ENCODE measurements around the gene ELAVL4. TPM values are rescaled to one million over a fixed set of nuclear protein-coding genes. Genes with fewer than 3 reads are reported as not detected.

Gene ELAVL4
- total RNA-seq, 1 experiment from 2014 or later = not detected

DNA sequence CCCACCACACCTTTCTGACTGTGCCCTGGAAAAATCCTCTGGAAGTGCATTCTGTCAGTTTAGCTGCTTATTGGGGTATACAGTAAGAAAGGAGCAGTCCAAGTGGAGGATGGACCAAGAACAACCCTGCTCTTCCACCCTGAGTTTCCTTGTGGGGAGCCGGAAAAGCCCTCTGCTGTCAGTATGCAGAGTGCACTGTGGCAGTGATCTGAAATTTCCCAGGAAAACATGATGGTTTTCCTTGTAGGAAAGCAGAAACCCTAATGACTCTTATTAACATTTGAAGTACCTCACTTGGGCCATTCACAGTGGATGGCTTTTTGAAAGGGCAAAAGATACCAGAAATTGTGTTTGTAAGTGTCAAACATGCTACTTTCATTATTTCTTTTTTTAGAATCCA lies 20.5 kb downstream of the ELAVL4 start:
- intact Hi-C loops (cut with micrococcal nuclease; ENCODE audit: unreplicated experiment) = no loop called here
- TF ChIP-seq, protein P1, sequence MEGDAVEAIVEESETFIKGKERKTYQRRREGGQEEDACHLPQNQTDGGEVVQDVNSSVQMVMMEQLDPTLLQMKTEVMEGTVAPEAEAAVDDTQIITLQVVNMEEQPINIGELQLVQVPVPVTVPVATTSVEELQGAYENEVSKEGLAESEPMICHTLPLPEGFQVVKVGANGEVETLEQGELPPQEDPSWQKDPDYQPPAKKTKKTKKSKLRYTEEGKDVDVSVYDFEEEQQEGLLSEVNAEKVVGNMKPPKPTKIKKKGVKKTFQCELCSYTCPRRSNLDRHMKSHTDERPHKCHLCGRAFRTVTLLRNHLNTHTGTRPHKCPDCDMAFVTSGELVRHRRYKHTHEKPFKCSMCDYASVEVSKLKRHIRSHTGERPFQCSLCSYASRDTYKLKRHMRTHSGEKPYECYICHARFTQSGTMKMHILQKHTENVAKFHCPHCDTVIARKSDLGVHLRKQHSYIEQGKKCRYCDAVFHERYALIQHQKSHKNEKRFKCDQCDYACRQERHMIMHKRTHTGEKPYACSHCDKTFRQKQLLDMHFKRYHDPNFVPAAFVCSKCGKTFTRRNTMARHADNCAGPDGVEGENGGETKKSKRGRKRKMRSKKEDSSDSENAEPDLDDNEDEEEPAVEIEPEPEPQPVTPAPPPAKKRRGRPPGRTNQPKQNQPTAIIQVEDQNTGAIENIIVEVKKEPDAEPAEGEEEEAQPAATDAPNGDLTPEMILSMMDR (IDR thresholded peaks at IDR 0.05; ENCODE audit: insufficient read depth in 1 of 2, low read depth in 1 of 2, low read length in 1 of 2, severe bottlenecking in 1 of 2, unreplicated experiment in 1 of 2) = no peak
- ChIA-PET CTCF (no interaction called here), POLR2A (no interaction called here)
- no peak for DNase-seq
- no TSS peak for BruUV-seq (replicated peaks)
- Histone ChIP-seq H3K36me3 (ENCODE audit: control insufficient read depth, insufficient read depth, low read length) (no peaks in the 10 kb centered on the region), H3K4me1 (no peaks in the 10 kb centered on the region), H3K9me3 (no peaks in the 10 kb centered on the region), H3K4me3 (ENCODE audit: low read depth, low read length) (no peak overlapping the region), H3K27me3 (replicated peaks; ENCODE audit: control insufficient read depth, insufficient read depth, low read length) (no peaks in the 10 kb centered on the region)
- no peaks in the 10 kb centered on the region for H3K9me3 Mint-ChIP-seq (ENCODE audit: unreplicated experiment)
- no peaks in the 10 kb centered on the region for H3K36me3 Mint-ChIP-seq (ENCODE audit: insufficient read depth, unreplicated experiment)
- H3K4me1 Mint-ChIP-seq (ENCODE audit: low read depth, unreplicated experiment) = no peaks in the 10 kb centered on the region
- no peak overlapping the region for H3K27ac Mint-ChIP-seq (ENCODE audit: unreplicated experiment)
- peaks cover 4% of the 10 kb centered on the region for H3K27me3 Mint-ChIP-seq (ENCODE audit: insufficient read depth, unreplicated experiment)
- no peak overlapping the region for H3K4me3 Mint-ChIP-seq (ENCODE audit: unreplicated experiment)

DNA sequence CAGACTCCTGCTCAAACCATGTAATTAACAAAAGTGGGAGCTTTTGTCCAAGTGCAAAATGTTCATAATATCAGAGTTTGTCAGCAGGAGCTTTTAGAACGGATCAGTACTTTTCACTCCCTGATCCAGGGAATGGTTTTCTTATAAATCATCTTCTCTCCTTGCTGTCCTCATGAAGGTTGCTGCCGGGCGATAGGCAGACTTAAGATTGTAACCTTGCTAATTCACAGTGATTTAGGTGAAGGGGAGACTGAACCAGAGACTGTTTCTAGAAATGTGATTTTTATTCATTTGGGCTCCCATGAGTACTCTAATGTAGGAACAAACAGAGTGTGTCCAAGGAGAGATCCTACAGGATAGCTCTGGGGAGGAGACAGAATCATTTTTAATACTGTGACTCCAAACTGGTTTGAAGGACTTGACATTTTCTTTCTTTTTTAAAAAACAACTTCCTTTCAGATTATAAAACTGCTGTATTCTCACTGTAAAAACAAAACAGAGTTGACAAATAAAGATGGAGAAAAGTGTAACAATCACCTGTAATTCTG lies 23.7 kb downstream of the ELAVL4 start:
- no peaks in the 10 kb centered on the region for H3K36me3 ChIP-seq (ENCODE audit: control insufficient read depth, insufficient read depth, low read length)
- Mint-ChIP-seq H3K9me3 (ENCODE audit: unreplicated experiment) (no peaks in the 10 kb centered on the region), H3K4me1 (ENCODE audit: low read depth, unreplicated experiment) (no peaks in the 10 kb centered on the region), H3K27ac (ENCODE audit: unreplicated experiment) (no peak overlapping the region), H3K4me3 (ENCODE audit: unreplicated experiment) (no peak overlapping the region), H3K36me3 (ENCODE audit: insufficient read depth, unreplicated experiment) (no peaks in the 10 kb centered on the region), H3K27me3 (ENCODE audit: insufficient read depth, unreplicated experiment) (peaks cover 11% of the 10 kb centered on the region)
- H3K27me3 ChIP-seq (replicated peaks; ENCODE audit: control insufficient read depth, insufficient read depth, low read length) = no peaks in the 10 kb centered on the region
- POLR2A ChIA-PET = no interaction called here
- intact Hi-C loops (cut with micrococcal nuclease; ENCODE audit: unreplicated experiment) = no loop called here
- H3K9me3 ChIP-seq = no peaks in the 10 kb centered on the region
- CTCF ChIA-PET = no interaction called here
- no peak overlapping the region for H3K4me3 ChIP-seq (ENCODE audit: low read depth, low read length)
- no peaks in the 10 kb centered on the region for H3K4me1 ChIP-seq
- DNase-seq = no peak
- TF ChIP-seq, protein P1 (IDR thresholded peaks at IDR 0.05; ENCODE audit: insufficient read depth in 1 of 2, low read depth in 1 of 2, low read length in 1 of 2, severe bottlenecking in 1 of 2, unreplicated experiment in 1 of 2) = no peak
- BruUV-seq (replicated peaks) = no TSS peak

DNA sequence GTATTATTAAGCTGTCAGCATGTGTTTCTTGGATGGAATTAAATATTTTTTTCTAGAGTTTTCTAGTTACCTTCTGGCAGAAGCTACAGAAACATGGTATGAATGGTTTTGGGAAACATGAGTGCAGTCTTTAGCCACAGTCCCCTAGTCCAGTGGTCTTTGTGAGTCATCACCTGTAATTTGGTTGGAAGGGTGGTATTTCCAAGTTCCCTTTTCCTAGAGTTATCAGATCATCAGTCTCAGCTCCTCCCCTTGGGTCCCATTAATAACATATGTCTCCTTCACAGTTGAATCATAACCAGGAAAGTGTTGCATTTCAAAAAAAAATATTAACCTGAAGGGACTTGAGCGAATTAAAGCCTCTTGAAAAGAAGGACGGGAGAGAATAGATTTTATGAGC lies 27.0 kb downstream of the ELAVL4 start:
- H3K36me3 ChIP-seq (ENCODE audit: control insufficient read depth, insufficient read depth, low read length) = no peaks in the 10 kb centered on the region
- no peaks in the 10 kb centered on the region for H3K4me1 ChIP-seq
- no peak overlapping the region for H3K4me3 ChIP-seq (ENCODE audit: low read depth, low read length)
- TF ChIP-seq, protein P1 (IDR thresholded peaks at IDR 0.05; ENCODE audit: insufficient read depth in 1 of 2, low read depth in 1 of 2, low read length in 1 of 2, severe bottlenecking in 1 of 2, unreplicated experiment in 1 of 2) = no peak
- BruUV-seq (replicated peaks) = no TSS peak
- Mint-ChIP-seq H3K27ac (ENCODE audit: unreplicated experiment) (no peak overlapping the region), H3K4me1 (ENCODE audit: low read depth, unreplicated experiment) (no peaks in the 10 kb centered on the region), H3K9me3 (ENCODE audit: unreplicated experiment) (no peaks in the 10 kb centered on the region), H3K27me3 (ENCODE audit: insufficient read depth, unreplicated experiment) (peaks cover 14% of the 10 kb centered on the region), H3K4me3 (ENCODE audit: unreplicated experiment) (no peak overlapping the region), H3K36me3 (ENCODE audit: insufficient read depth, unreplicated experiment) (no peaks in the 10 kb centered on the region)
- no peaks in the 10 kb centered on the region for H3K27me3 ChIP-seq (replicated peaks; ENCODE audit: control insufficient read depth, insufficient read depth, low read length)
- POLR2A ChIA-PET = no interaction called here
- CTCF ChIA-PET = no interaction called here
- intact Hi-C loops (cut with micrococcal nuclease; ENCODE audit: unreplicated experiment) = no loop called here
- no peaks in the 10 kb centered on the region for H3K9me3 ChIP-seq
- no peak for DNase-seq
